Endothelial cell of umbilical vein (primary cell): ENCODE data around the gene NAT16. TPM values are rescaled to one million over a fixed set of nuclear protein-coding genes. Genes with fewer than 3 reads are reported as not detected.
"Not testable (repeated sequence)": the region's sequence is repeated elsewhere in the genome, so short reads cannot be mapped to it uniquely, and the experiment has no call there.

Experiments
- BruUV-seq: library from RNA; stranded (reverse); fragments of 400-500 nt; replicated peaks from 2 replicates; lab custom pipeline; 2021; lab: Mats Ljungman, UMichigan
- CTCF ChIA-PET: fragments of 300-600, 350-600 bp; sonication (Branson Sonifier 250); formaldehyde crosslinking; loops from one replicate; lab custom pipeline; 2021; ENCODE audit warnings: antibody characterized with exemption, inconsistent platforms; lab: Charles Lee
- POLR2A ChIA-PET: fragments of 300-600, 350-600 bp; sonication (Branson Sonifier 250); formaldehyde crosslinking; loops from one replicate; lab custom pipeline; 2021; ENCODE audit warnings: antibody characterized with exemption, inconsistent platforms; lab: Charles Lee
- DNase-seq: peaks from one replicate; pipeline ENCODE4 v3.0.0-alpha.2; 2011; ENCODE audit warnings: low read depth, low spot score
- FAIRE-seq: peaks from 2 replicates; lab custom pipeline; 2011; peaks lifted over from hg19 to GRCh38; lab: Jason Lieb, UNC
- H2AFZ ChIP-seq: 2 replicates; pipeline ENCODE4 v1.6.0; 2012; ENCODE audit warnings: low read depth, low read length, control low read depth, inconsistent platforms
- H3K27ac ChIP-seq: 2 replicates; pipeline ENCODE4 v1.5.1; 2011; ENCODE audit warnings: low read depth, mild to moderate bottlenecking, control low read depth, low read length, moderate library complexity; ENCODE audit not compliant: insufficient read depth
- H3K27me3 ChIP-seq, 2 experiments: 2 replicates each; pipeline versions ENCODE4 v1.6.0 to v1.6.1; 2011; ENCODE audit warnings: low read length in 2 of 2, mixed read lengths in 1 of 2; ENCODE audit not compliant: control insufficient read depth in 2 of 2, insufficient read depth in 2 of 2
- H3K36me3 ChIP-seq, 2 experiments: 2 replicates in 1 of 2; 3 replicates in 1 of 2; pipeline ENCODE4 v1.5.1; 2011; ENCODE audit warnings: low read length in 2 of 2, mild to moderate bottlenecking in 1 of 2, moderate library complexity in 1 of 2; ENCODE audit not compliant: control insufficient read depth in 2 of 2, insufficient read depth in 2 of 2; ENCODE audit errors: extremely low read depth in 1 of 2
- H3K4me1 ChIP-seq: 3 replicates; pipeline ENCODE4 v1.5.1; 2011; ENCODE audit warnings: mild to moderate bottlenecking, low read length; ENCODE audit not compliant: control insufficient read depth, insufficient read depth; ENCODE audit errors: extremely low read depth
- H3K4me2 ChIP-seq: 2 replicates; pipeline ENCODE4 v1.6.1; 2011; ENCODE audit warnings: low read length, control low read depth, mixed read lengths; ENCODE audit not compliant: insufficient read depth
- H3K4me3 ChIP-seq, 3 experiments: fragments of 200-600 bp in 1 of 3; sonication (generic), shearing (Covaris generic) in 1 of 3; replicated peaks in 1 of 3; 2 replicates each; pipeline ENCODE4 v1.5.1; 2011 to 2016; ENCODE audit warnings: control low read depth in 3 of 3, low read length in 3 of 3, mild to moderate bottlenecking in 2 of 3, inconsistent platforms in 1 of 3, low read depth in 1 of 3, moderate library complexity in 1 of 3; ENCODE audit not compliant: insufficient read depth in 1 of 3
- H3K79me2 ChIP-seq: 2 replicates; pipeline ENCODE4 v1.6.0; 2012; ENCODE audit warnings: low read length, inconsistent platforms; ENCODE audit not compliant: control insufficient read depth, insufficient read depth
- H3K9ac ChIP-seq: replicated peaks from 2 replicates; pipeline ENCODE3; 2011; ENCODE audit warnings: low read length, control low read depth; ENCODE audit not compliant: insufficient read depth; ENCODE audit errors: extremely low read depth
- H3K9me1 ChIP-seq: replicated peaks from 3 replicates; pipeline ENCODE4 v1.6.0; 2011; ENCODE audit warnings: mild to moderate bottlenecking, low read length; ENCODE audit not compliant: control insufficient read depth, insufficient read depth; ENCODE audit errors: extremely low read depth
- H3K9me3 ChIP-seq: replicated peaks from 2 replicates; pipeline ENCODE4 v1.5.1; 2012; ENCODE audit warnings: low read length, inconsistent platforms; ENCODE audit not compliant: control insufficient read depth, insufficient read depth
- H4K20me1 ChIP-seq: replicated peaks from 2 replicates; pipeline ENCODE3; 2011; ENCODE audit warnings: mild to moderate bottlenecking, low read length; ENCODE audit not compliant: control insufficient read depth, insufficient read depth; ENCODE audit errors: extremely low read depth
- EZH2 ChIP-seq: IDR thresholded peaks from 2 replicates; pipeline ENCODE4 v1.6.1; 2012; ENCODE audit warnings: borderline replicate concordance, low read depth, mild to moderate bottlenecking, moderate library complexity, low read length, inconsistent platforms; ENCODE audit not compliant: severe bottlenecking
- FOS ChIP-seq: IDR thresholded peaks from 2 replicates; pipeline ENCODE4 v1.6.1; 2011; ENCODE audit warnings: mild to moderate bottlenecking, low read length, moderate library complexity, borderline replicate concordance; ENCODE audit not compliant: insufficient read depth
- JUN ChIP-seq: IDR thresholded peaks from 2 replicates; pipeline ENCODE4 v1.6.1; 2011; ENCODE audit warnings: borderline replicate concordance, low read depth; ENCODE audit not compliant: insufficient read length, insufficient read depth
- MAX ChIP-seq: IDR thresholded peaks from 2 replicates; pipeline ENCODE4 v1.6.1; 2011; ENCODE audit not compliant: insufficient read depth, insufficient read length
- POLR2A ChIP-seq: IDR thresholded peaks from 2 replicates; pipeline ENCODE4 v1.6.1; 2012; ENCODE audit warnings: low read depth, mild to moderate bottlenecking, control low read depth, low read length
- POLR2AphosphoS5 ChIP-seq: IDR thresholded peaks from 2 replicates; pipeline ENCODE4 v1.6.1; 2012; ENCODE audit warnings: low read depth, mild to moderate bottlenecking, control low read depth, low read length, moderate library complexity; ENCODE audit not compliant: insufficient read depth
- dilution Hi-C: fragments of 300-500 bp; cut with MboI; formaldehyde crosslinking; loops from one replicate; pipeline ENCODE4 v1.15.0; 2019; ENCODE audit warnings: low sequenced_read_pairs; ENCODE audit not compliant: extremely low pct_ligation_motif_present
- intact Hi-C: fragments of 100-400 bp; cut with micrococcal nuclease; formaldehyde crosslinking; loops from one replicate; pipeline ENCODE4 v1.10.0; 2022
- polyA plus RNA-seq, 4 experiments: library from polyadenylated mRNA; depleted of rRNA in 3 of 4; stranded (reverse) in 3 of 4; unstranded in 1 of 4; fragments of >200 nt; gene quantifications; 2 replicates each; pipeline versions ENCODE4 v1.2.1 to v1.2.3, GENCODE V29; 2011 to 2012; ENCODE audit warnings: missing spikeins in 1 of 4
- total RNA-seq: library from RNA; stranded (reverse); gene quantifications from 2 replicates; pipeline ENCODE4 v1.2.3, GENCODE V29; 2021

The NAT16 gene
- total and polyA plus RNA-seq, 2 donors (not counting 3 experiments of a cell fraction or from before 2014, with no cell fraction given), result not detected

GRCh38 chr7:101132626-101133600 is 47.2 kb downstream of the NAT16 start:
- H3K9me3 ChIP-seq, H3K27me3 ChIP-seq, H3K27ac ChIP-seq, H3K4me3 ChIP-seq, H4K20me1 ChIP-seq, H3K9me1 ChIP-seq, FAIRE-seq, intact Hi-C loops, dilution Hi-C loops, BruUV-seq, H2AFZ ChIP-seq, DNase-seq: not testable (repeated sequence)
- Histone ChIP-seq H3K79me2 (peaks cover 35% of the 10 kb centered on the region), H3K36me3 (peaks cover 44 to 66% of the 10 kb centered on the region in 2 experiments), H3K9ac (peak overlapping the region; percentile 27), H3K4me1 (peaks cover 55% of the 10 kb centered on the region), H3K4me2 (peak overlapping the region; percentile 63)
- TF ChIP-seq POLR2AphosphoS5, result peak; percentile 85
- POLR2A ChIA-PET, result interaction anchor here (0.6 to 5.5 kb wide), 13 partner anchors 10 to 960 kb away, joined by 3 to 26 read pairs (median 5); partner anchors contain the start of genes TRIM56 and UFSP1
- CTCF ChIA-PET, result interaction anchor here (0.7 to 3.2 kb wide), 7 partner anchors 10 to 60 kb away, joined by 3 to 8 read pairs (median 6); no protein-coding TSS in a partner anchor

GRCh38 chr7:101129603-101130117 is 50.4 kb downstream of the NAT16 start:
- Histone ChIP-seq H4K20me1 (no peaks in the 10 kb centered on the region), H3K4me3 (peak overlapping the region in 2 of 3 experiments; percentile 87 to 98), H3K79me2 (peaks cover 51% of the 10 kb centered on the region), H3K9me1 (no peaks in the 10 kb centered on the region), H3K4me1 (peaks cover 50% of the 10 kb centered on the region), H3K27me3 (no peaks in the 10 kb centered on the region), H3K27ac (peak overlapping the region; percentile 83), H3K9ac (peak overlapping the region; percentile 100), H3K9me3 (no peaks in the 10 kb centered on the region), H3K36me3 (peaks cover 33 to 46% of the 10 kb centered on the region in 2 experiments), H3K4me2 (peak overlapping the region; percentile 84), H2AFZ (no peak overlapping the region)
- ChIA-PET POLR2A (interaction anchor here (0.7 to 6.3 kb wide), 7 partner anchors 7 to 327 kb away, joined by 8 to 132 read pairs (median 9); no protein-coding TSS in a partner anchor), CTCF (interaction anchor here (0.8 to 2.9 kb wide), 3 partner anchors 13 to 35 kb away, joined by 3 to 25 read pairs (median 3); no protein-coding TSS in a partner anchor)
- DNase-seq (no peak), FAIRE-seq (no peak)
- BruUV-seq, result no TSS peak
- dilution Hi-C loops, result no loop called here
- TF ChIP-seq EZH2, result no peak
- TF ChIP-seq POLR2AphosphoS5, result peak; percentile 17
- no peak for TF ChIP-seq POLR2A
- no peak for TF ChIP-seq MAX
- no peak for TF ChIP-seq JUN
- TF ChIP-seq FOS, result no peak
- intact Hi-C loops, result loop anchor here (10.0 kb wide), 1 partner anchor 1025 kb away; the partner anchor contains the start of genes AP4M1 and MCM7
